Fibroblast of lung (primary cell): ENCODE measurements around the gene C22orf15.

Experiments used
- CTCF ChIP-seq, 2 donors: IDR thresholded peaks in 1 of 2; conservative IDR thresholded peaks in 1 of 2; 1 replicate in 1 of 2; 2 replicates in 1 of 2; pipeline ENCODE4 v1.5.1; 2011 to 2012; ENCODE audit warnings: low read length in 2 of 2, control low read depth in 1 of 2, inconsistent platforms in 1 of 2, low read depth in 1 of 2, mild to moderate bottlenecking in 1 of 2
- EZH2 ChIP-seq: IDR thresholded peaks from 2 replicates; pipeline ENCODE4 v1.5.1; 2012; ENCODE audit warnings: low read length, control low read depth, mild to moderate bottlenecking; ENCODE audit errors: missing control alignments

GRCh38 chr22:23714596-23715578 lies 47.9 kb upstream of the C22orf15 start:
- TF ChIP-seq CTCF (conservative IDR thresholded peaks at IDR 0.05 in 1 of 2, IDR thresholded peaks at IDR 0.05 in 1 of 2; ENCODE audit: low read depth in 1 of 2, low read length in 2 of 2) (no peak), EZH2 (no peak)
